Neural progenitor cell (in vitro differentiated cells): ENCODE data around the gene ARHGAP20.

Source experiments
- CTCF ChIP-seq: fragments of 200-600 bp; sonication (generic); IDR thresholded peaks from 2 replicates; pipeline ENCODE4 v1.5.1; 2017; ENCODE audit warnings: antibody characterized with exemption, mild to moderate bottlenecking
- EZH2 ChIP-seq: fragments of 200-600 bp; sonication (generic); IDR thresholded peaks from 2 replicates; pipeline ENCODE4 v1.6.1; 2017; ENCODE audit warnings: antibody characterized with exemption, mild to moderate bottlenecking, moderate library complexity
- EZH2phosphoT487 ChIP-seq: fragments of 200-600 bp; sonication (generic); IDR thresholded peaks from 2 replicates; pipeline ENCODE4 v1.6.1; 2017; ENCODE audit warnings: antibody characterized with exemption

GRCh38 chr11:110599207-110599606, 113.0 kb downstream of the ARHGAP20 start:
- TF ChIP-seq EZH2phosphoT487 (no peak), CTCF (no peak), EZH2 (no peak)
